Activated T-helper 1 cell treated with anti-CD3 and anti-CD28 coated beads, Interleukin-12 subunit alpha, Interleukin-12 subunit beta, Interleukin-2, Interleukin-4 antibody, amounts not matched to agents 30 ng/mL and 10 ng/mL and 1 ng/mL, durations not matched to agents 14 hours and 24 hours and 36 hours (primary cell): ENCODE data around the gene PTCSC3. TPM values are rescaled to one million over a fixed set of nuclear protein-coding genes. Genes with fewer than 3 reads are reported as not detected.

Experiments used
- DNase-seq: peaks from one replicate; pipeline ENCODE4 v3.0.0; 2021; ENCODE audit warnings: low spot score
- H3K27ac Mint-ChIP-seq: one replicate; pipeline ENCODE4 v1.8.0; 2021; ENCODE audit warnings: mild to moderate bottlenecking, mixed read lengths
- H3K27me3 Mint-ChIP-seq: one replicate; pipeline ENCODE4 v1.8.0; 2022; ENCODE audit warnings: mild to moderate bottlenecking, moderate library complexity, mixed read lengths; ENCODE audit not compliant: insufficient read depth
- H3K36me3 Mint-ChIP-seq: one replicate; pipeline ENCODE4 v1.8.0; 2021; ENCODE audit warnings: low read depth, mixed read lengths
- H3K4me1 Mint-ChIP-seq: one replicate; pipeline ENCODE4 v1.8.0; 2021; ENCODE audit warnings: low read depth, mixed read lengths
- H3K4me3 Mint-ChIP-seq: one replicate; pipeline ENCODE4 v1.8.0; 2021; ENCODE audit warnings: mild to moderate bottlenecking, moderate library complexity, mixed read lengths
- H3K9me3 Mint-ChIP-seq: one replicate; pipeline ENCODE4 v1.8.0; 2021; ENCODE audit warnings: mixed read lengths
- intact Hi-C: fragments of 100-400 bp; cut with micrococcal nuclease; formaldehyde crosslinking; loops from one replicate; pipeline ENCODE4 v1.15.1; 2024
- total RNA-seq: library from RNA; stranded (reverse); gene quantifications from 2 replicates; pipeline ENCODE4 v1.2.3, GENCODE V29; 2022

Gene PTCSC3
- total RNA-seq, 1 donor from 2014 or later = not detected

DNA sequence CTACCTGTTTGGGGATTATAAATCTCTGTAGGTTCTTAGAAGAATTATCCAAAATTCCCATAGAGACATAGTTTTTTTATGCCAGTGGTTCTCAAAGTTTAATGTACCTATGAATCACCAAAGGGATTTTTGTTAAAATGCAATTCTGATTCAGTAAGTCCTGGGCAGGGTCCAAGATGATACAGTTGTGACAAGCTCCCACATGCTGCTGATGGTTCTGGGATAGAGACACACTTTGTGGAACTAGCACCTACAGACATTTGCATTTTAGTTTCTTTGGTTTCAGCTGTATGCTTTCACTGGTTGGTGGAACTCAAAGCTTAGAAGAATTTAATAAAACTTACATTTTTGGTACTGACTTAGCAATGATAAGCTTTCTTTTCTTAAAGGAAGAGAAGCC, 80.4 kb downstream of the PTCSC3 start:
- peaks cover 13% of the 10 kb centered on the region for H3K27me3 Mint-ChIP-seq
- no peak overlapping the region for H3K4me3 Mint-ChIP-seq
- no peaks in the 10 kb centered on the region for H3K4me1 Mint-ChIP-seq
- intact Hi-C loops = no loop called here
- H3K36me3 Mint-ChIP-seq = no peaks in the 10 kb centered on the region
- H3K27ac Mint-ChIP-seq = no peak overlapping the region
- no peaks in the 10 kb centered on the region for H3K9me3 Mint-ChIP-seq
- no peak for DNase-seq

- Mint-ChIP-seq H3K9me3 (no peaks in the 10 kb centered on the region), H3K36me3 (no peaks in the 10 kb centered on the region), H3K4me1 (no peaks in the 10 kb centered on the region), H3K27me3 (peaks cover 16% of the 10 kb centered on the region), H3K27ac (no peak overlapping the region), H3K4me3 (no peak overlapping the region)
- no peak for DNase-seq
- intact Hi-C loops = no loop called here
Measured at GRCh38 chr14:36094963-36095362, 81.6 kb downstream of the PTCSC3 start.

DNA sequence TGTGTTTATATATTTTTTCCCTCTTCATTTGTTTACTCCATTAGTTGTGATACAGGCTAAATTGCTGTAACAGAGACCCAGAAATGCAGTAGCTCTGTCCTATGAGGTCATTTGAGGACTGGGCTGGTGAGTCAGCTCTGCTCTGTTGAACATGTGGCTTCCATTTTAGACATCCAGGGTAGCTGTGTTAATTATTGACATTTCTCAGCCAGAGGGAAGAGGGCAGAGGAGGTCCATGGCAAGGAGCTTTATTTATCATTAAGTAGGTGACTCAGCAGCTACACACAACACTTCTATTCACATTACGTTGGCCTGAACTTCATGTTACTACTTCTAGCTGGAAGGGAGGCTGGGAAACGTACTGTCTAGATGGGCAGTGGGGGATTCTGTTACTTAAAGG, 85.4 kb downstream of the PTCSC3 start:
- Mint-ChIP-seq H3K27me3 (peaks cover 16% of the 10 kb centered on the region), H3K9me3 (no peaks in the 10 kb centered on the region), H3K36me3 (no peaks in the 10 kb centered on the region), H3K27ac (no peak overlapping the region), H3K4me3 (no peak overlapping the region), H3K4me1 (no peaks in the 10 kb centered on the region)
- intact Hi-C loops = no loop called here
- DNase-seq = no peak

DNA sequence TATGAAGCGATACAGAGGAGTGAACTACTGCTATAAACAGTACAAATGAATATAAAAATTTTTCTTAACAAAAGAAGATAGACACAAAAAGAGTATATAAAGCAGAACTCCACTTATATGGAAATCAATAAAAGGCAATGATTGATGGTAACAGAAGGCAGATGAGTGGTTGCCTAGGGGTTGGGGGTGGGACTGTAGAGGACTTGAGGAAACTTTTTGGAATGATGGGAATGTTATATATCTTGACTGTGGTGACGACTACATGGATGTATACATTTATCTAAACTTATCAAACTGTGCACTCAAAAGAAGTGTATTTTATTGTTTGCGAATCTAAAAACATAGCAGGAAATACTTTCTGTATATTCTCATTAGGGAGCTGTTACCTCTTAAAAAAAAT, 89.1 kb downstream of the PTCSC3 start:
- no peaks in the 10 kb centered on the region for H3K36me3 Mint-ChIP-seq
- H3K27ac Mint-ChIP-seq = no peak overlapping the region
- H3K4me1 Mint-ChIP-seq = no peaks in the 10 kb centered on the region
- H3K27me3 Mint-ChIP-seq = peaks cover 16% of the 10 kb centered on the region
- H3K4me3 Mint-ChIP-seq = no peak overlapping the region
- no peak for DNase-seq
- H3K9me3 Mint-ChIP-seq = no peaks in the 10 kb centered on the region
- intact Hi-C loops = no loop called here

- Mint-ChIP-seq H3K27me3 (peaks cover 16% of the 10 kb centered on the region), H3K27ac (no peak overlapping the region), H3K4me1 (no peaks in the 10 kb centered on the region), H3K4me3 (no peak overlapping the region), H3K9me3 (no peaks in the 10 kb centered on the region), H3K36me3 (no peaks in the 10 kb centered on the region)
- intact Hi-C loops = no loop called here
- no peak for DNase-seq
Measured at GRCh38 chr14:36086629-36087395, 89.7 kb downstream of the PTCSC3 start.

- Mint-ChIP-seq H3K36me3 (no peaks in the 10 kb centered on the region), H3K4me3 (no peak overlapping the region), H3K4me1 (no peaks in the 10 kb centered on the region), H3K9me3 (no peaks in the 10 kb centered on the region), H3K27ac (no peak overlapping the region), H3K27me3 (peaks cover 15% of the 10 kb centered on the region)
- no peak for DNase-seq
- intact Hi-C loops = no loop called here
Measured at GRCh38 chr14:36085861-36086260, 90.7 kb downstream of the PTCSC3 start.

Other genes starting within 250 kb of the PTCSC3 start
- 29.4 and 33.4 TPM in 2 replicates for gene MBIP, start 143.9 kb upstream of the PTCSC3 start, total RNA-seq